Natural killer cell (primary cell): ENCODE measurements around the gene WNT3A. TPM values are rescaled to one million over a fixed set of nuclear protein-coding genes. Genes with fewer than 3 reads are reported as not detected.

Experiments
- ATAC-seq, 3 donors: fragments of 150-1000 bp in 2 of 3; fragments of 200-7000 bp in 1 of 3; cut with Tn5 transposase; 1 replicate in 1 of 3; 2 replicates in 2 of 3; pipeline ENCODE4 v1.10.0; 2021; ENCODE audit warnings: mild to moderate bottlenecking in 2 of 3, moderate library complexity in 2 of 3
- DNase-seq, 2 donors: peaks; one replicate each; pipeline versions ENCODE4 v3.0.0 to v3.0.0-alpha.2; 2013 to 2021; ENCODE audit warnings: mixed read lengths in 1 of 2
- H3K27ac ChIP-seq: one replicate; pipeline ENCODE4 v1.5.1; 2013; ENCODE audit warnings: mild to moderate bottlenecking, low read length
- H3K27me3 ChIP-seq: one replicate; pipeline ENCODE4 v1.6.1; 2013; ENCODE audit warnings: low read length; ENCODE audit not compliant: control insufficient read depth, insufficient read depth
- H3K36me3 ChIP-seq: one replicate; pipeline ENCODE4 v1.6.1; 2013; ENCODE audit warnings: low read length; ENCODE audit not compliant: control insufficient read depth, insufficient read depth
- H3K4me1 ChIP-seq: one replicate; pipeline ENCODE4 v1.6.1; 2013; ENCODE audit warnings: low read length; ENCODE audit not compliant: control insufficient read depth, insufficient read depth
- H3K4me3 ChIP-seq: one replicate; pipeline ENCODE4 v1.5.1; 2013; ENCODE audit warnings: low read length
- H3K9me3 ChIP-seq: one replicate; pipeline ENCODE4 v1.6.1; 2013; ENCODE audit warnings: low read length; ENCODE audit not compliant: control insufficient read depth, insufficient read depth
- H3K27ac Mint-ChIP-seq, 2 donors: one replicate each; pipeline ENCODE4 v1.8.0; 2022; ENCODE audit warnings: mild to moderate bottlenecking in 2 of 2, mixed read lengths in 2 of 2, moderate library complexity in 1 of 2
- H3K27me3 Mint-ChIP-seq, 2 donors: one replicate each; pipeline ENCODE4 v1.8.0; 2022; ENCODE audit warnings: low read depth in 2 of 2, mixed read lengths in 2 of 2
- H3K36me3 Mint-ChIP-seq: one replicate; pipeline ENCODE4 v1.8.0; 2022; ENCODE audit warnings: mixed read lengths
- H3K4me1 Mint-ChIP-seq, 2 donors: one replicate each; pipeline ENCODE4 v1.8.0; 2022; ENCODE audit warnings: mixed read lengths in 2 of 2
- H3K4me3 Mint-ChIP-seq: one replicate; pipeline ENCODE4 v1.8.0; 2022; ENCODE audit warnings: mild to moderate bottlenecking, moderate library complexity, mixed read lengths
- H3K9me3 Mint-ChIP-seq, 2 donors: one replicate each; pipeline ENCODE4 v1.8.0; 2022; ENCODE audit warnings: mixed read lengths in 2 of 2
- WGBS: methylation state at CpG from one replicate; pipeline ENCODE4 v1.1.7; 2013; ENCODE audit warnings: missing lambda C conversion rate; ENCODE audit not compliant: insufficient coverage; 5-methylcytosine and 5-hydroxymethylcytosine counted together
- intact Hi-C: fragments of 100-400 bp; cut with micrococcal nuclease; formaldehyde crosslinking; loops from one replicate; pipeline ENCODE4 v1.14.2; 2022
- total RNA-seq, 4 donors: library from RNA; stranded (reverse); fragments of 120-200 nt in 1 of 4; gene quantifications; one replicate each; pipeline versions ENCODE4 v1.2.3 to v1.2.4, GENCODE V29; 2013 to 2022
- TF ChIP-seq, protein P1 (sequence below): fragments of 200-600 bp; IDR thresholded peaks from one replicate; pipeline ENCODE4 v1.8.0; 2022; ENCODE audit warnings: antibody characterized with exemption

The WNT3A gene
- total RNA-seq, 3 donors from 2014 or later (not counting 1 experiment from before 2014, with no cell fraction given), result not detected

DNA sequence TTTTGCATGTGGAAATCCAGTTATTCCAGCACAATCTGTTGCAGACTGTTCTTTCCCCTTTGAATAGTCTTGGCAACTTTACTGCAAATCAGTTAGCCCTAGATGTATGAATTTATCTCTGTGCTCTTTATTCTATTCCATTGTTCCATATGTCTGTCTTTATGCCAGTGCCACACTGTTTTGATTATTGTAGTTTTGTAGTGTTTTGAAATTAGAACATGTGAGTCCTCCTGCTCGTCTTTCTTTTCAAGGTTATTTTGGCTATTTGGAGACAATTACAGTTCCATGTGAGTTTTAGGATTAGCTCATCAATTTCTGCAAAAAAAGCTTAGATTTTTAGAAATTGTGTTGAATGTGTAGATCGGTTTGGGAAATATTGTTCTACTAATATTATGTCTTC, 26.6 kb downstream of the WNT3A start:
- Histone ChIP-seq H3K4me1 (peaks cover 7% of the 10 kb centered on the region), H3K27ac (no peak overlapping the region), H3K36me3 (no peaks in the 10 kb centered on the region), H3K9me3 (no peaks in the 10 kb centered on the region), H3K27me3 (peaks cover 15% of the 10 kb centered on the region), H3K4me3 (no peak overlapping the region)
- no peak overlapping the region for H3K4me3 Mint-ChIP-seq
- intact Hi-C loops, result no loop called here
- no peaks in the 10 kb centered on the region for H3K9me3 Mint-ChIP-seq
- ATAC-seq (no peak), DNase-seq (no peak)
- no peak overlapping the region for H3K27ac Mint-ChIP-seq
- WGBS, result 89% methylated on average over 1 of the region's 2 CpGs
- peaks cover 21 to 39% of the 10 kb centered on the region in 2 donors for H3K27me3 Mint-ChIP-seq
- TF ChIP-seq, protein P1, sequence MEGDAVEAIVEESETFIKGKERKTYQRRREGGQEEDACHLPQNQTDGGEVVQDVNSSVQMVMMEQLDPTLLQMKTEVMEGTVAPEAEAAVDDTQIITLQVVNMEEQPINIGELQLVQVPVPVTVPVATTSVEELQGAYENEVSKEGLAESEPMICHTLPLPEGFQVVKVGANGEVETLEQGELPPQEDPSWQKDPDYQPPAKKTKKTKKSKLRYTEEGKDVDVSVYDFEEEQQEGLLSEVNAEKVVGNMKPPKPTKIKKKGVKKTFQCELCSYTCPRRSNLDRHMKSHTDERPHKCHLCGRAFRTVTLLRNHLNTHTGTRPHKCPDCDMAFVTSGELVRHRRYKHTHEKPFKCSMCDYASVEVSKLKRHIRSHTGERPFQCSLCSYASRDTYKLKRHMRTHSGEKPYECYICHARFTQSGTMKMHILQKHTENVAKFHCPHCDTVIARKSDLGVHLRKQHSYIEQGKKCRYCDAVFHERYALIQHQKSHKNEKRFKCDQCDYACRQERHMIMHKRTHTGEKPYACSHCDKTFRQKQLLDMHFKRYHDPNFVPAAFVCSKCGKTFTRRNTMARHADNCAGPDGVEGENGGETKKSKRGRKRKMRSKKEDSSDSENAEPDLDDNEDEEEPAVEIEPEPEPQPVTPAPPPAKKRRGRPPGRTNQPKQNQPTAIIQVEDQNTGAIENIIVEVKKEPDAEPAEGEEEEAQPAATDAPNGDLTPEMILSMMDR, result no peak
- H3K36me3 Mint-ChIP-seq, result no peaks in the 10 kb centered on the region
- H3K4me1 Mint-ChIP-seq, result no peaks in the 10 kb centered on the region

DNA sequence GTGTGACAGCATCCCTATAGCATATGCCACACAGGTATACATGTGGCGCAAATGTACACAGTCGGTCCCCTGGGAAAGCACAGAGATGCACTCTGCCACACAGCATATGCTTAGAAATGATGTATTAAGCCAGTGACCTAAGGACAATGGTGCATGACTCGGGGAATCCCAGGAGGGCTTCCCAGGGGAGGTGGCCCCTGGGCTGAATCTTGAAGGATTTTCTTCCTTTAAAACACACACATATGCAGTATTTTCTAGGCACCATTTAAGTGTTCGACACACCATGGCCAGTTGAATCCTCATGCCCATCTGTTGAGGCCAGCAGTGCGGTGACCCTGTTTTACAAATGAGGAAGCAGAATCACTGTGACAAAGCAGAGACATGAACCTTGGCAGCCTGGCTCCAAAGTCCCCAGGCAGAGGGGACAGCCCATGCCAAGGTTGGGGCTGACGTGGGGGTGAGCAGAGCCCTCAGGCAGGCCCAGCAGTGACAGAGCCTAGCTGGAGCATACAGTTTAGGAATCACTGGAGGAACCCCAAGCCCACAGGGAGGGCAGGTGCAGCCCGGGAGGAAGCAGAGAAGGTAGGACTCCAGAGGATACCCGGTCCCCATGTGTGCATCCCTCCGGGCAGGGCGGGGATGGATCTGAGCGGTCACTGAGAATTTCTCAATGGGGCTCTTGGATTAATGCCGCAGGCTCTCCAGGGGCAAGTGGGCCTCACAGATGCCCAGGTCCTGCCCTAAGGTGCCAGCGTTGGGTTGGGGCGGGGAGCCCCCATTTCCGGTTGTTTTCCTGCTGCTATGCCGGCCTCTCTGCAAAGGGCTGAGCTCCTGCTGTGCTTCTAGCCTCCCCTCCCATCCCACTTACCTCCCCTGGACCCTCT, 28.4 kb downstream of the WNT3A start:
- no peaks in the 10 kb centered on the region for H3K9me3 Mint-ChIP-seq
- no peak overlapping the region for H3K27ac Mint-ChIP-seq
- peaks cover 19% of the 10 kb centered on the region for H3K27me3 ChIP-seq
- no peaks in the 10 kb centered on the region for H3K36me3 ChIP-seq
- H3K4me1 Mint-ChIP-seq, result no peaks in the 10 kb centered on the region
- peaks cover 21 to 39% of the 10 kb centered on the region in 2 donors for H3K27me3 Mint-ChIP-seq
- no peak overlapping the region for H3K4me3 ChIP-seq
- no peak for DNase-seq
- 86% methylated on average over 16 of the region's 16 CpGs for WGBS
- no peak for ATAC-seq
- peaks cover 7% of the 10 kb centered on the region for H3K4me1 ChIP-seq
- TF ChIP-seq, protein P1, result no peak
- H3K9me3 ChIP-seq, result no peaks in the 10 kb centered on the region
- intact Hi-C loops, result no loop called here
- no peak overlapping the region for H3K27ac ChIP-seq
- no peaks in the 10 kb centered on the region for H3K36me3 Mint-ChIP-seq
- H3K4me3 Mint-ChIP-seq, result no peak overlapping the region

DNA sequence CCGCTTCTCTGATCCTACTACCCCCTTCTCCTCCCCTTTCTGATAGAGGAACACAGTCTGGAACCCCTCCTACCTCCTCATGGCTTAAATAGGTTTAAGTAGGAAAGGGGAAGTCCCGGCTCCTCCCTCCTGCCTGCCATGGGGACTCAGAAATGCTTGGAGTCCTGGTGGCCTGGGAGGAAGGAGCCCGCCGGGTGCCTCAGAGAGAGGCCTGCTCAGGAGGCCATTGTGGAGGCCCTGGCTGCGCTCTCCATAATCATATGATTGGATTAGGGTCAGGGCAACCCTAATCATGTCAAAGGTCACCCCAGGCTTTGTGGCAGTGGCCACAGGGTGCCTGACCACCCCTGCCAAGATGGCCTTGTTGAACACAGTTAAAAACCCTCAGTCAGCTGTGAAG, 29.0 kb downstream of the WNT3A start:
- H3K4me3 Mint-ChIP-seq, result no peak overlapping the region
- WGBS, result 58% methylated on average over 4 of the region's 5 CpGs

More for the DNA sequence above, 29.0 kb downstream of the WNT3A start:
- Mint-ChIP-seq H3K36me3 (no peaks in the 10 kb centered on the region), H3K27me3 (peaks cover 21 to 39% of the 10 kb centered on the region in 2 donors), H3K27ac (no peak overlapping the region), H3K9me3 (no peaks in the 10 kb centered on the region), H3K4me1 (no peaks in the 10 kb centered on the region)
- intact Hi-C loops, result no loop called here
- no peaks in the 10 kb centered on the region for H3K36me3 ChIP-seq
- no peaks in the 10 kb centered on the region for H3K9me3 ChIP-seq
- peaks cover 7% of the 10 kb centered on the region for H3K4me1 ChIP-seq
- H3K27ac ChIP-seq, result no peak overlapping the region
- no peak overlapping the region for H3K4me3 ChIP-seq
- no peak for ATAC-seq
- peaks cover 19% of the 10 kb centered on the region for H3K27me3 ChIP-seq
- TF ChIP-seq, protein P1, result no peak
- no peak for DNase-seq
